ENCODE measurements around the gene LAMA4. TPM values are rescaled to one million over a fixed set of nuclear protein-coding genes. Genes with fewer than 3 reads are reported as not detected.

The LAMA4 gene
- total RNA-seq, 2 experiments from 2014 or later = 0.09 TPM; not detected in 1

GRCh38 chr6:112287577-112288225 lies 33.3 kb upstream of the LAMA4 start:
- peaks cover 28% of the 10 kb centered on the region for H3K27me3 Mint-ChIP-seq
- H3K27ac Mint-ChIP-seq = no peak overlapping the region
- ChIA-PET CTCF (interaction anchor here (1.0 to 2.3 kb wide), 3 partner anchors 17 to 24 kb away, joined by 3 to 8 read pairs (median 3); no protein-coding TSS in a partner anchor), POLR2A (no interaction called here)
- H3K36me3 Mint-ChIP-seq (ENCODE audit: low read depth) = no peaks in the 10 kb centered on the region
- H3K4me1 Mint-ChIP-seq = peaks cover 20% of the 10 kb centered on the region
- no peak overlapping the region for H3K4me3 Mint-ChIP-seq
- no peaks in the 10 kb centered on the region for H3K9me3 Mint-ChIP-seq (ENCODE audit: low read depth)
- ATAC-seq (no peak), DNase-seq (no peak)
- intact Hi-C loops (cut with DNase I, micrococcal nuclease) = loop anchor here (2.0 to 10.0 kb wide), 3 partner anchors 51 to 1347 kb away; no protein-coding TSS in a partner anchor

DNA sequence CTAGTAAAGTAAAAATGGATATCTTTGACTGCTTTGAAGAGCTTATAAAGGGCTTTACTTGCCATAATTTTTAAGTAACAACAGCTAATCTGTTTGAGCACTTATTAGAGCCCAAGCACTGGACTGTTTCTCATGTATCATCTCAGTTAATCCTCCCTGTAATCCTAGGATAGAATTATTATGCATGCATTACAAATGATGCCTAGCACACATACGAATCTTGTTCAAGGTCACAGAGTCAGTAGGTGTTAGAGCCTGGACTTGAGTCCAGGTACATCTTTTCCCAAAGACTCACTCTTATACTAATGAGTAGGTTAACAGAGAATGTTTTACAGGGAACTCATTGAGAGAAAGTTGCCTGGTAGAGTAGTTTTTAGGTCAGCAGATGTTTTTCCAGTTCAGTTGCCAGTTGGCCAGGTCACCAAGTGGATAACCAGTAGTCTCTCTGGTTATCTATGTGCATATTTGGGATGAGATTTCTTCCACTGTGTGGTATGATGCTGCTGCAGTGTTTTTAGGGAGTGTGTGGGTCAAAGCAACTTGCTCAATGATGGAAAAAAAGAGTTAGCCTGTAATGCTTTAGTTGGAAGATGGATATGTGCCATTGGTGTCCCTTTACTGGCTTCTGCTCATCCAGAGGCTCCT lies 32.3 kb upstream of the LAMA4 start:
- Mint-ChIP-seq H3K27ac (no peak overlapping the region), H3K4me1 (peaks cover 20% of the 10 kb centered on the region), H3K36me3 (ENCODE audit: low read depth) (no peaks in the 10 kb centered on the region), H3K9me3 (ENCODE audit: low read depth) (no peaks in the 10 kb centered on the region), H3K4me3 (no peak overlapping the region), H3K27me3 (peaks cover 24% of the 10 kb centered on the region)
- DNase-seq (no peak), ATAC-seq (no peak)
- CTCF ChIA-PET = interaction anchor here (0.8 to 1.4 kb wide), 6 partner anchors 12 to 28 kb away, joined by 3 read pairs; no protein-coding TSS in a partner anchor
- intact Hi-C loops (cut with DNase I, micrococcal nuclease) = loop anchor here (1.0 to 10.0 kb wide), 4 partner anchors 50 to 1348 kb away; no protein-coding TSS in a partner anchor
- POLR2A ChIA-PET = no interaction called here

- no peak overlapping the region for H3K27ac Mint-ChIP-seq
- peaks cover 23% of the 10 kb centered on the region for H3K27me3 Mint-ChIP-seq
- intact Hi-C loops (cut with DNase I, micrococcal nuclease) = loop anchor here (1.0 to 10.0 kb wide), 4 partner anchors 49 to 1349 kb away; no protein-coding TSS in a partner anchor
- no peak overlapping the region for H3K4me3 Mint-ChIP-seq
- peaks cover 20% of the 10 kb centered on the region for H3K4me1 Mint-ChIP-seq
- H3K9me3 Mint-ChIP-seq (ENCODE audit: low read depth) = no peaks in the 10 kb centered on the region
- peak; percentile 82 for DNase-seq
- peak; percentile 88 for ATAC-seq
- CTCF ChIA-PET = interaction anchor here (0.8 to 1.4 kb wide), 5 partner anchors 11 to 28 kb away, joined by 3 read pairs; no protein-coding TSS in a partner anchor
- POLR2A ChIA-PET = interaction anchor here (0.9 kb wide), 1 partner anchor 1340 kb away, joined by 3 read pairs; no protein-coding TSS in a partner anchor
- no peaks in the 10 kb centered on the region for H3K36me3 Mint-ChIP-seq (ENCODE audit: low read depth)
Measured at GRCh38 chr6:112286010-112286409, 31.6 kb upstream of the LAMA4 start.

DNA sequence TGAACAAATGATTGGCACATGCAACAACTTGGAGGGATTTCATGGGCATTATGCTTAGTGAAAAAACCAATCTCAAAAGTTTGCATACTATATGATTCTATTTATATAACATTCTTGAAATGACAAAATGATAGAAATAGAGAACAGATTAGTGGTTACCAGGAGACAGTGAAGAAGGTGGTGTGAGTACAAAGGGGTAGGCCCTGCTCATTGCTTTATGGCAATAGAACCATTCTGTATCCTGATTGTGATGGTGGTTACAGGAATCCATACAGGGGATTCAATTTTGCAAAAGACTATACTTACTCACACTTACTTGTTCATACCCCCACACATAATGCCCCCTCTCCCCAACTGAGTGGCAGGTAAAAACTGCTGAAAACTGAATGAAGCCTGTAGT lies 30.2 kb upstream of the LAMA4 start:
- Mint-ChIP-seq H3K27ac (no peak overlapping the region), H3K4me3 (no peak overlapping the region), H3K9me3 (ENCODE audit: low read depth) (no peaks in the 10 kb centered on the region), H3K4me1 (peaks cover 20% of the 10 kb centered on the region), H3K36me3 (ENCODE audit: low read depth) (no peaks in the 10 kb centered on the region), H3K27me3 (peaks cover 31% of the 10 kb centered on the region)
- DNase-seq = no peak
- peak; percentile 38 for ATAC-seq
- ChIA-PET CTCF (interaction anchor here (1.5 kb wide), 1 partner anchor 104 kb away, joined by 4 read pairs; no protein-coding TSS in a partner anchor), POLR2A (no interaction called here)
- intact Hi-C loops (cut with DNase I, micrococcal nuclease) = loop anchor here in 1 of 2 experiments (10.0 kb wide), 2 partner anchors 750 to 1350 kb away; no protein-coding TSS in a partner anchor

DNA sequence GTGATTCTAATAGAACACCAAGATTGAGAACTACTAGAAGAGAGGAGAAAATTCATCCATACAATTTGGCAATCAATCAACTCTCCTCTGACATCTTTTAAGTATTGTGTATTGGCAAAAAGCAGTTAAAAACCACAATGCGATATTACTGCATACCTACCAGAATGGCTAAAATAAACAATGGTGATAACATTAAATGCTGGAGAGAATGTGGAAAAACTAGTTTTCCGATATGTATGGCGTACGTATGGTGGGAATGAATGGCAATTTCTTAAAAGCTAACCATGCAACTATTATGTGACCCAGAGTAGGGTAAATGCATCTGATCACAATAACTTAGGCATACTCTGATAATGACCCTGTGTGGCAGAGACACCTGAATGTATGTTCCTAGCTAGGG lies 29.3 kb upstream of the LAMA4 start:
- Mint-ChIP-seq H3K27me3 (peaks cover 31% of the 10 kb centered on the region), H3K4me3 (no peak overlapping the region), H3K4me1 (peaks cover 20% of the 10 kb centered on the region), H3K36me3 (ENCODE audit: low read depth) (no peaks in the 10 kb centered on the region), H3K9me3 (ENCODE audit: low read depth) (no peaks in the 10 kb centered on the region), H3K27ac (no peak overlapping the region)
- POLR2A ChIA-PET = no interaction called here
- DNase-seq (no peak), ATAC-seq (no peak)
- CTCF ChIA-PET = interaction anchor here (1.5 kb wide), 1 partner anchor 103 kb away, joined by 4 read pairs; no protein-coding TSS in a partner anchor
- intact Hi-C loops (cut with DNase I, micrococcal nuclease) = loop anchor here in 1 of 2 experiments (10.0 kb wide), 2 partner anchors 749 to 1351 kb away; no protein-coding TSS in a partner anchor

DNA sequence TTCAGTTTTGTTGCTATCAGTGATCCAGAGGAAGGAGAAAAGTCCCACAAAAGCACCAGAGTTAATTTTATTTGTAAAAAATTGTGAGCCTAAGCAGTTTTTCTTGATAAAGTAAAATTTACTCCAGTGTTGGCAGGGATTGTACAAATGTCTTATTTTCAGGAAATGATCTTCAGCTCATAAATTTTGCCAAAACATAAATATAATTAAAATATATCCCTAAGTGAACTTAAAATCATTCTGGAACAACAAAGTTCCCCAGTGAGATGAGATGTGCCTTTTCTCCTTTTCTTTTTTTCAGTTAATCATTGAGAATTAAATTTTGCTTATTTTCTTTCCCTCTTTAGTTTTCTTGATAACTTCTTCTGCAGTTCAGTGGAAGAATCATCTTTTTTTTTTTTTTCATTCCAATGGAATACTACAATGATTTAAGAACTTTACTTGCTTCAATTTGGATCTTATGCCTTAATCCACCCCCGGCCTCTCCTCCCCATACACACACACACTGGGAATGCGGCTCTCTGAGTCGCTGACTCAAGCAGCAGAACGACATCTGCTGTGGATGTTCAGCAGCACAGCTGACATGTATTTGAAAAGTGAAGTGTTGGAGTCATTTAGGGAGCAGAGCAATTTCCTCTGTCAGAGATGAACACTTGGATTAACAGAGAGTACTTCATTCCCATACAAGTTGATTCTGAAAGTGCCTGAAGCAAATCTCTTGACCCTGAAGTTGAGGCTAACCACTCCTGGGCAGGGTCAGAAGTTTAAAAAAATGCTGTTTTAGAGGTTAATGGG lies 27.7 kb upstream of the LAMA4 start:
- H3K27me3 Mint-ChIP-seq = peaks cover 31% of the 10 kb centered on the region
- intact Hi-C loops (cut with DNase I, micrococcal nuclease) = loop anchor here in 1 of 2 experiments (10.0 kb wide), 2 partner anchors 747 to 1353 kb away; no protein-coding TSS in a partner anchor
- H3K9me3 Mint-ChIP-seq (ENCODE audit: low read depth) = no peaks in the 10 kb centered on the region
- POLR2A ChIA-PET = interaction anchor here (0.7 kb wide), 1 partner anchor 437 kb away, joined by 3 read pairs; no protein-coding TSS in a partner anchor
- no peaks in the 10 kb centered on the region for H3K36me3 Mint-ChIP-seq (ENCODE audit: low read depth)
- CTCF ChIA-PET = no interaction called here
- H3K27ac Mint-ChIP-seq = no peak overlapping the region
- ATAC-seq (no peak), DNase-seq (no peak)
- no peak overlapping the region for H3K4me3 Mint-ChIP-seq
- peaks cover 16% of the 10 kb centered on the region for H3K4me1 Mint-ChIP-seq

DNA sequence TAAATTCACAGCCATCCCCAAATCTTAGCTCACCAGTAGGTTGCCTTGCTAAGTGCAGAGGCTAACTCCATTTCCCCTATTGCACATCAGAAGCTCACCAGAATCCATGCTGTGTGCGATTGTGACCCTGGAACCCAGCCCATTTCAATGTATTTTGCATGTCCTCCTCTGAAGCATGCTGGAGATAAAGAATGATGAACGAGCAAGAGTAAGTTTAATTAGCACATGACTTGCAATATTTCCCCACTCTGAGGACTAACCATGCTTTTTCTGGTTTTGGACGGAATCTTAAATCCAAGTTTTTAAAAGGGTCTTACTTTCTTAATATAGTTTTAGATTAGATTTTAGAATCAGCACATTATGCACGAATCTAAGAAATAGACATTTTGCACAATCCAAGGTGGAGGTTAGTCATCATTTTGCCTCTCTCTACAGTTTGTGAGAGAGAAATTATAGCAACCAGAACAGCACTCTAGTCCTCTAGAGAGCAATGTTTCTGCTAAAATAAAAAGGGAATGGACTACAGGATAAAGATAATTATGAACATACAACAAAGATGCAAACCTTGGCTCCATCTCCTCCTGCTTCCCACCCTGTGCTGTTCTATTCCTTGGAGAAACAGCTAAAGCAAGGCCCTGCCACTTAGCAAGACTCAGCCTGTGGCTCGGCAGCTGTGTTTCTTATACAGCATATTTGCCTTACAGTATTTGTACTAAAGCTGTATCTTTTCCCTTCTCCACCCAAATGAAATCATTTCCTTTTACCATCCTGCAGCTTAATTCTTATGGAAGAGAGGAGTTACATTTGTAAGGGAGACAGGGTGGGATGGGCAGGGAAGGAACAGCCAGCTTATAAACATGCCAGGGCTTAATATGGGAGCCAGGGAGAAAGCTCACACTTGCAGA lies 24.9 kb upstream of the LAMA4 start:
- Mint-ChIP-seq H3K36me3 (ENCODE audit: low read depth) (no peaks in the 10 kb centered on the region), H3K9me3 (ENCODE audit: low read depth) (no peaks in the 10 kb centered on the region), H3K4me1 (no peaks in the 10 kb centered on the region), H3K27ac (no peak overlapping the region), H3K4me3 (no peak overlapping the region), H3K27me3 (peaks cover 27% of the 10 kb centered on the region)
- ATAC-seq (no peak), DNase-seq (no peak)
- POLR2A ChIA-PET = no interaction called here
- CTCF ChIA-PET = interaction anchor here (0.6 to 0.9 kb wide), 2 partner anchors 32 to 775 kb away, joined by 3 read pairs; no protein-coding TSS in a partner anchor
- intact Hi-C loops (cut with DNase I, micrococcal nuclease) = no loop called here

DNA sequence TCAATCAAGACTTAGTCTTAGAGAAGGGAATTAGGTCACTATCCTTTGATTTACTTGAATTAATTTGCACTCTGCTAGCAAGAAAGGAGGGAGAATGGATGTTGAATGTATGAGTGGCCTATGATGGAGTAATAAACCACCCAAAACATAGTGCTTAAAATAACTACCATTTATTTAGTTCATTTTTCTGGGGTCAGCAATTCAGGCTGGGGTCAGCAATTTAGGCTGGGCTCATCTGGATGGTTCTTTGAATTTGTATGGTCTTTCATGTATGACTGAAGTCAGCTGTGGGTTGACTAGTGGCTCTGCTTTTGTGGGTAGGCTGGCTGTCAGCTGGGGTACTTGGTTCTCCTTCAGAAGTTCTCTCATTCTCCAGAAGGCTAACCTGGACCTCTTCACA lies 21.0 kb upstream of the LAMA4 start:
- H3K4me1 Mint-ChIP-seq = no peaks in the 10 kb centered on the region
- H3K9me3 Mint-ChIP-seq (ENCODE audit: low read depth) = no peaks in the 10 kb centered on the region
- no peaks in the 10 kb centered on the region for H3K36me3 Mint-ChIP-seq (ENCODE audit: low read depth)
- intact Hi-C loops (cut with DNase I, micrococcal nuclease) = no loop called here
- peaks cover 6% of the 10 kb centered on the region for H3K27me3 Mint-ChIP-seq
- ATAC-seq = no peak
- H3K4me3 Mint-ChIP-seq = no peak overlapping the region
- POLR2A ChIA-PET = no interaction called here
- CTCF ChIA-PET = interaction anchor here (0.7 to 1.3 kb wide), 2 partner anchors 11 to 124 kb away, joined by 3 read pairs; no protein-coding TSS in a partner anchor
- no peak overlapping the region for H3K27ac Mint-ChIP-seq
- DNase-seq = no peak

DNA sequence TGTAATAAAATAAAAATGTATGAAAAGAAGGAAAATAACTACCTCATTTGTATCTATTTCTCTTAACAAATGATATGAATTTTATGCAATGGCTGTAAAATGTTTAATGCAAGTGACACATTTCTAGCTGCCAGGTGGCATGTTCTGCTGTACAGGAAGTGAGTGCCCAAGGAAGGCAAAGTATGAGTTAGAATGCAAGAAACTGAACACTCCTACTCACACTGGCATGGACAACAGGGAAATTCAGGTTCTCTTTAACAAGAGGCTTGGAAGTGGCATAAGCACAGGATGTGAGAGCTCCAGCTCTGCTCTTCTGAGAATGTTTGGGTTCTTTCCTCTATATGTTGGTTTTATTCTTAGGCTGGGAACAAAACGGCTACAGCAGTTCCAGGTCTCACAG lies 20.4 kb upstream of the LAMA4 start:
- Mint-ChIP-seq H3K9me3 (ENCODE audit: low read depth) (no peaks in the 10 kb centered on the region), H3K36me3 (ENCODE audit: low read depth) (no peaks in the 10 kb centered on the region), H3K27me3 (peaks cover 3% of the 10 kb centered on the region), H3K4me3 (no peak overlapping the region), H3K4me1 (peaks cover 2% of the 10 kb centered on the region), H3K27ac (no peak overlapping the region)
- POLR2A ChIA-PET = no interaction called here
- no peak for DNase-seq
- CTCF ChIA-PET = interaction anchor here (0.7 to 1.3 kb wide), 3 partner anchors 11 to 125 kb away, joined by 3 read pairs; no protein-coding TSS in a partner anchor
- intact Hi-C loops (cut with DNase I, micrococcal nuclease) = no loop called here
- no peak for ATAC-seq

GRCh38 chr6:112272799-112273198 lies 18.4 kb upstream of the LAMA4 start:
- Mint-ChIP-seq H3K4me3 (no peak overlapping the region), H3K9me3 (ENCODE audit: low read depth) (no peaks in the 10 kb centered on the region), H3K27me3 (peaks cover 3% of the 10 kb centered on the region), H3K36me3 (ENCODE audit: low read depth) (no peaks in the 10 kb centered on the region), H3K27ac (no peak overlapping the region), H3K4me1 (peaks cover 2% of the 10 kb centered on the region)
- intact Hi-C loops (cut with DNase I, micrococcal nuclease) = no loop called here
- POLR2A ChIA-PET = no interaction called here
- DNase-seq = no peak
- CTCF ChIA-PET = no interaction called here
- ATAC-seq = no peak
